Activated CD4-positive, alpha-beta T cell treated with anti-CD3 and anti-CD28 coated beads, Interleukin-2, Interleukin-4, amounts not matched to agents 100 ng/mL and 50 ng/mL, durations not matched to agents 16 hours and 8 hours (primary cell): ENCODE data around the gene PRTN3.
"Not testable (repeated sequence)": the region's sequence is repeated elsewhere in the genome, so short reads cannot be mapped to it uniquely, and the experiment has no call there.

Experiments
- DNase-seq: peaks from one replicate; pipeline ENCODE4 v3.0.0-alpha.2; 2020; ENCODE audit warnings: low spot score

Gene PRTN3

GRCh38 chr19:815775-816499 lies 24.9 kb upstream of the PRTN3 start:
- DNase-seq: no peak

- no peak for DNase-seq
Measured at GRCh38 chr19:816500-816857, 24.3 kb upstream of the PRTN3 start.

DNA sequence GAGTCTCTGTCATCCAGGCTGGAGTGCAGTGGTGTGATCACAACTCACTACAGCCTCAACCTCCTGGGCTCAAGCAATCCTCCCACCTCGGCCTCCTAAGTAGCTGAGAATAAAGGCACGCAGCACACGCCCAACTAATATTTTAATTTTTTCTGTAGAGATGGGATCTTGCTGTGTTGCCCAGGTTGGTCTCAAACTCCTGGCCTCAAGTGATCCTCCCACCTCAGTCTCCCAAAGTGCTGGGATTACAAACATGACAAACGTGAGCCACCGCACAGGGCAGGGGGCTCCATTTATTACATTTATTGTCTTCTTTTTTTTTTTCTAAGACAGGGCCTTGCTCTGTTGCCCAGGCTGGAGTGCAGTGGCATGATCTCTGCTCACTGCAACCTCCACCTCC lies 20.6 kb upstream of the PRTN3 start:
- not testable (repeated sequence) for DNase-seq

GRCh38 chr19:821231-821824 lies 19.5 kb upstream of the PRTN3 start:
- no peak for DNase-seq

DNA sequence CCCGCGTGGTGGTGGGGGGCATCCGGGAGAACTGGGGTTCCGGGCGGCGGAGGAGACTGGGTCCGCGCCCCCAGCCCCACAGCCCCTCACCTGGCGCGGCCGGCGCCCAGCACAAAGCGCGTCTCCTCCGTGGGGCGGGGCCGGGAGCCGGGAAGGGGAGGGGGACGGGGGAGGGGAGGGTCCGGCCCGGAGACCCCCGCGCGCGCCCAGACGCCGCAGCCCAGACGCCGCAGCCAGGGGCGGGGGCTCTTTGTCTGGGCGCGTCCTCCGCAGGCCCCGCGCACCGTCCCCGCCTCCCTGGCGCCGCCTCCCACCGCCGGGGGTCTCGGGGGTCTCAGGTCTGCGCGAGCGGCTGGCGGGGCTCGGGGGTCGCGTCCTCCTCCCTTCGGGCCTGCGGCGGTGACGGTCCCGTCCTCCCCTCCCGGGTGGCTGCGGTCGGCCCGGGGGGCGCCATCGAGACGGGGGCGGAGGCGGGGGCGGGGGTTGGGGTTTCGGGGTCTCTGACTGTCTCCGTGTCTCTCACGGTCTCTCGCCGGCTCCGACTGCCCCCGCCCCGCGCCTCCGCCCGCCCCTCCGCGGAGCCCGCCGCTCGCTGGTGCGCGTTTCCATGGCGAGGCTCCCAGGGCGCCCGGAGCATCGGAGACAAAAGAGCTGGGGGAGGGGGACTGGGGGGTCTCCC lies 18.8 kb upstream of the PRTN3 start, which contains the start of gene PLPPR3:
PLPPR3 (minus strand) TSS at position 131 of the 679 bp plus-strand sequence. CDS start 396 bp downstream, outside the sequence.
- DNase-seq: no peak

DNA sequence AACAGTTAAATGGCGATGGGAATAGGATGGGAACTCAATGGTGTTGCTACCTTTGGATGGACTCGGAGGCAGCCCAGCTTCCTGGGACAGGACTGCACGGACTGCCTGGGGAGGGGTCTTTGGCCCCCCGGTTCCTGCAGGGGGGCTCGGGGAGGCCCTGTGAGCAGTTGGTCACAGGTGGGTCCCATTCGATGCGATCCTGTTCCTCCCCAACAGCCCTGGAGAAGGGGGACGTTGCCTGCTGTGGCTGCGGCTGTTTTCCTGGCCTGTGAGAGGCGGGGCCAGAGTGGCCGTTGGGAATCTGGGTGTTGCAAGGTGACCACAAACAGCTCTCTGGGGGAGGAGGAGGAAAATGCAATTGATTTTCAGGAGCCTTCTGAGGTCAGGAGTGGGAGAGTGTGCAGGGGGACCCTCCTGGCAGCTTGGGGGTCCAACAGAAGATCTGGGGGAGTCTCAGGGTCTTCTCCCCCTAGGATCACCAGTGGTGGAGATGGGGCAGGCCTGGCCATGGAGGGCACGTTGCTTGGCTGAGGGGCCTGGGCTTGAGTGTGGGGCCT lies 17.2 kb upstream of the PRTN3 start:
- no peak for DNase-seq

- no peak for DNase-seq
Measured at GRCh38 chr19:824885-825284, 15.9 kb upstream of the PRTN3 start.

- no peak for DNase-seq
Measured at GRCh38 chr19:825897-826644, 14.7 kb upstream of the PRTN3 start.

GRCh38 chr19:827314-827709 lies 13.5 kb upstream of the PRTN3 start:
- no peak for DNase-seq

- no peak for DNase-seq
Measured at GRCh38 chr19:827710-828321, 13.0 kb upstream of the PRTN3 start, which contains the start of gene AZU1. AZU1 (plus strand) TSS chr19:827837; CDS start chr19:827847, 10 bp downstream.

DNA sequence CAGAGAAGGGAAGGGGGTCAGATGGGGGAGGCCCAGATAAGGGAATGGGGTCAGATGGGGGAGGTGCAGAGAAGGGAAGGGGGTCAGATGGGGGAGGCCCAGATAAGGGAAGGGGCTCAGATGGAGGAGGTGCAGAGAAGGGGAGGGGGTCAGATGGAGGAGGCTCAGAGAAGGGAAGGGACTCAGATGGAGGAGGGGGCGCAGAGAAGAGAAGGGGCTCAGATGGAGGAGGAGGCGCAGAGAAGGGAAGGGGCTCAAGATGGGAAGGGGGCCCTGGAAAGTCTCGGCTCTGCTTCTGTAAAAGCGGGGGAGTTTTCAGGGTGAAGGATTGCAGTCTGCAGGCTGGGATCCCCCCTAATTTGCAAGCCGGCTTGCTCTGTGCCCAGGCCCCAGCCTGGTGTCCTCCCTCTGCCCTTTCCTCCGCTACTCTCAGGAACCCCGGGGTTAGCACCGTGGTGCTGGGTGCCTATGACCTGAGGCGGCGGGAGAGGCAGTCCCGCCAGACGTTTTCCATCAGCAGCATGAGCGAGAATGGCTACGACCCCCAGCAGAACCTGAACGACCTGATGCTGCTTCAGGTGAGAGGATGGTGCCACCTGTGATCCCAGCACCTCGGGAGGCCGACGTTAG lies 11.6 kb upstream of the PRTN3 start:
- no peak for DNase-seq

DNA sequence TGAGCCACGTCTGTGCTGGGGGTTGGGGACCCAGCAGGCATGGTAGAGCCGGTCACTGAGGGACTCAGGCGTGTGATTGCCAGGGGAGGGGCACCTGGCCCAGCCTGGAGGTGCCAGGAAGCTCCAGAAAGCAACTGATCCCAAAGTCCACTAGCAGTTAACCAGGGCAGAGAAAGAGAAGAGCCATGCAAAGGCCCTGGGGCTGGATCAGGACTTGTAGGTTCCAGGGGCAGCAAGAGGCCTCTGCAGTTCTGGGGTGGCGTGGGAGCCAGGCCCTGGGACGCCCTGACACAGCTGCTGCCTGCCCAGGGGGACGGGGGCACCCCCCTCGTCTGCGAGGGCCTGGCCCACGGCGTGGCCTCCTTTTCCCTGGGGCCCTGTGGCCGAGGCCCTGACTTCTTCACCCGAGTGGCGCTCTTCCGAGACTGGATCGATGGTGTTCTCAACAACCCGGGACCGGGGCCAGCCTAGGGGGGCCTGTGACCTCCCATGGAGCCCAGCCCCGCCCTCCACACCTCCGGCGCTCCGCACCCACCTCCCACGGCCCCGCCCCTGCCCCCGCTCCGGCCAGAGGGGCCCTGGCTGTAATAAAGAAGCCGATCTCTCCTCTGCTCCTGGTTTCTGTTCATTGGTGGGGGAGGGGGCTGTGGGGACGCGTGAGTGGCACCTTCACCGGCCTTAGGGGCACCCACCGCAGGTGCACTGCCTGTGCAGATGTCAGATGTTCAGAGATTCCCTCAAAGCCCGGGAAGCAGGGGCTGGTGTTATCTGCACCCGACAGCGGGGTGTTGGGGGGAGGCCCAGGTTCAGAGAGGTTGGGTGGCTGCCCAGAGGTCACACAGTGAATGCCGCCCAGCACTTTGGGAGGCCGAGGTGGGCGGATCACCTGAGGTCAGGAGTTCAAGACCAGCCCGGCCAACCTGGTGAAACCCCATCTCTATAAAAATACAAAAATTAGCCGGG lies 9.1 kb upstream of the PRTN3 start:
- no peak for DNase-seq

- no peak for DNase-seq
Measured at GRCh38 chr19:834216-834615, 6.6 kb upstream of the PRTN3 start.

- no peak for DNase-seq
Measured at GRCh38 chr19:835210-835810, 5.5 kb upstream of the PRTN3 start.

GRCh38 chr19:842802-843179 lies 2.0 kb downstream of the PRTN3 start:
- not testable (repeated sequence) for DNase-seq

DNA sequence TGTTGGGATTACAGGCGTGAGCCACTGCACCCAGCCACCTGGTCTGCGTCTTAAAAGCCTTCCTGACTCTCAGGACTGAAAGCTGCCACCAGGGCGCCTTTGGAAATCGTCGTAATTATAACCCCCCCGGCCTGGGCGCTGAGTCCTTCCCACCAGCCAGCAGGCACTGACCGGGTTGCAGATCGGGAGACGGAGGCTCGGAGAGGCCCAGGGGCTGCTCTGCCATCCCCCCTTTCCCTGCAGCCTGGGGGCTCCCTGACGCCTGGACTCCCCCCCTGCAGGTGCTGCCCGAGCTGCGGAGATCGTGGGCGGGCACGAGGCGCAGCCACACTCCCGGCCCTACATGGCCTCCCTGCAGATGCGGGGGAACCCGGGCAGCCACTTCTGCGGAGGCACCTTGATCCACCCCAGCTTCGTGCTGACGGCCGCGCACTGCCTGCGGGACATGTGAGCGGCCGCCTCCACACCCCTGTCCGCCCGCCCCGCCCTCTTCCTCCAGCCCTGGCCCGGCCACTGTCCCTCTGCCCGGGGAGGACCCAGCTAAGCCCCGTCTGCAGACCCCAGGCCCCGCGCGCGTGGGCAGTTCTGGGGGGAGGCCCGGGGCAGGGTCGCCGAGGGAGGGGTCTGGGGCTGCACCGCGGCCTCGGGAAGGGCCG lies 2.5 kb downstream of the PRTN3 start:
- DNase-seq: no peak

DNA sequence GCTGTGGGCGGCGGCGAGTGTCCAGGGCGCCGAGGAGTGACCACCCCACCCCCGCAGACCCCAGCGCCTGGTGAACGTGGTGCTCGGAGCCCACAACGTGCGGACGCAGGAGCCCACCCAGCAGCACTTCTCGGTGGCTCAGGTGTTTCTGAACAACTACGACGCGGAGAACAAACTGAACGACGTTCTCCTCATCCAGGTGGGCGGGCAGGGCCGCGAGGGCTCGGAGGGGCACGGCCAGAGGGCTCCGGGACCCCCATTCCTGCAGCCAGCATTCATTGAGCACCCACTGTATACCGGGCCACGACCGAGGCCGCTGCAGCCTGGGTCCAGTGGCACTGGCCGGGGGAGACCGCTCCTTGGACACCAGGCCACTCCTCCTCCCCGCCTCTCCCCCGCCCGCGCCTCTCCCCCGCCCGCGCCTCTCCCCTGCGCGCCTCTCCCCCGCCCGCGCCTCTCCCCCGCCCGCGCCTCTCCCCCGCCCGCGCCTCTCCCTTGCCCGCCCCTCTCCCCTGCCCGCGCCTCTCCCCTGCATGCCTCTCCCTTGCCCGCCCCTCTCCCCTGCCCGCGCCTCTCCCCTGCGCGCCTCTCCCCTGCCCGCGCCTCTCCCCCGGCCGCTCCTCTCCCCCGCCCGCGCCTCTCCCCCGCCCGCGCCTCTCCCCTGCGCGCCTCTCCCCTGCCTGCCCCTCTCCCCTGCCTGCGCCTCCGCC lies 3.2 kb downstream of the PRTN3 start:
- no peak for DNase-seq

GRCh38 chr19:844546-844971 lies 3.8 kb downstream of the PRTN3 start:
- no peak for DNase-seq
